Measurements from ENCODE around the gene NINJ2. TPM values are rescaled to one million over a fixed set of nuclear protein-coding genes. Genes with fewer than 3 reads are reported as not detected.

NINJ2 gene
- total RNA-seq, 1 donor from 2014 or later, result not detected

GRCh38 chr12:623172-623864 lies 39.9 kb downstream of the NINJ2 start:
- TF ChIP-seq, protein P1, sequence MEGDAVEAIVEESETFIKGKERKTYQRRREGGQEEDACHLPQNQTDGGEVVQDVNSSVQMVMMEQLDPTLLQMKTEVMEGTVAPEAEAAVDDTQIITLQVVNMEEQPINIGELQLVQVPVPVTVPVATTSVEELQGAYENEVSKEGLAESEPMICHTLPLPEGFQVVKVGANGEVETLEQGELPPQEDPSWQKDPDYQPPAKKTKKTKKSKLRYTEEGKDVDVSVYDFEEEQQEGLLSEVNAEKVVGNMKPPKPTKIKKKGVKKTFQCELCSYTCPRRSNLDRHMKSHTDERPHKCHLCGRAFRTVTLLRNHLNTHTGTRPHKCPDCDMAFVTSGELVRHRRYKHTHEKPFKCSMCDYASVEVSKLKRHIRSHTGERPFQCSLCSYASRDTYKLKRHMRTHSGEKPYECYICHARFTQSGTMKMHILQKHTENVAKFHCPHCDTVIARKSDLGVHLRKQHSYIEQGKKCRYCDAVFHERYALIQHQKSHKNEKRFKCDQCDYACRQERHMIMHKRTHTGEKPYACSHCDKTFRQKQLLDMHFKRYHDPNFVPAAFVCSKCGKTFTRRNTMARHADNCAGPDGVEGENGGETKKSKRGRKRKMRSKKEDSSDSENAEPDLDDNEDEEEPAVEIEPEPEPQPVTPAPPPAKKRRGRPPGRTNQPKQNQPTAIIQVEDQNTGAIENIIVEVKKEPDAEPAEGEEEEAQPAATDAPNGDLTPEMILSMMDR (conservative IDR thresholded peaks at IDR 0.05; ENCODE audit: low read depth, low read length), result no peak
- no peak overlapping the region for H3K4me3 ChIP-seq (ENCODE audit: low read depth, low read length)

DNA sequence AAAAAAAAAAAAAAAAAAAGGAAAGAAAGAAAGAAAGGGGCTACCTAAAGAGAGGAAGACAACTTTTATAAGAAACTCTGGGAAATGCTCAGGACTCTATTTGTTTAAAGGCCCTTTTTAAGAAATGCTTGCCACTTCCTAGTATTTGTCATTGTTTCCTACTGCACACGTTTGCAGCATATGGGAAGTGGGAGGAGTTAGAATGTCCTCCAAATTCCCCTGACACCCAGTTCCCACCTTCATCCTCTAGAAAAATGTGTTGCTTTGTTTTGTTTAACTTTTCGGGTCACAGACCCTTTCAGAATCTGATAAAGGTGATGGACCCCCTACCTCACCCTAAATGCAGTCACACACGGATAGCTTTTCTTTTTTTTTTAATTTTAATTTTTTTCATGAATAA lies 40.8 kb downstream of the NINJ2 start:
- no peak for DNase-seq (ENCODE audit: low read depth)
- TF ChIP-seq, protein P1 (conservative IDR thresholded peaks at IDR 0.05; ENCODE audit: low read depth, low read length), result no peak
- H3K4me3 ChIP-seq (ENCODE audit: low read depth, low read length), result no peak overlapping the region

More at GRCh38 chr12:623172-623864, 39.9 kb downstream of the NINJ2 start:
- DNase-seq (ENCODE audit: low read depth), result no peak

DNA sequence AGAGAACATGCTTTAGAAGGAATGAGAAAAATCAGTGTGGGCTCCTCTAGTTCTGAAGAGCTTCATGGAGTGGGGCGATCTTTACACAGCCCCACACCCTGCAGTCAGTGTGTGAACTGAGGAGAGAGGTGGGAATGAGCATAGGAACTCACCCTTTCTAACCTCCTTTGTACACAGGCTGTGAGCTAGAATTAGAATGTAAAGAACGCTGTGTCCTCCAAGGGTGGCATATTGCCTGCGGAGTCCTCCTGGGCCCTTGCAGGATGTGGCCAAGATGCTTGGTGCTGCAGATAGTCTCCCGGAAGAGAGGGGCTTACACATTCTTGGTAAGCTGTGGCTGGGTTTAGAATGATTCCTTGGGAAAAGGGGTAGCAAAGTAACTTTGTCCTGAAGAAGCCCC lies 43.9 kb downstream of the NINJ2 start:
- no peak overlapping the region for H3K4me3 ChIP-seq (ENCODE audit: low read depth, low read length)
- DNase-seq (ENCODE audit: low read depth), result no peak
- TF ChIP-seq, protein P1 (conservative IDR thresholded peaks at IDR 0.05; ENCODE audit: low read depth, low read length), result no peak

DNA sequence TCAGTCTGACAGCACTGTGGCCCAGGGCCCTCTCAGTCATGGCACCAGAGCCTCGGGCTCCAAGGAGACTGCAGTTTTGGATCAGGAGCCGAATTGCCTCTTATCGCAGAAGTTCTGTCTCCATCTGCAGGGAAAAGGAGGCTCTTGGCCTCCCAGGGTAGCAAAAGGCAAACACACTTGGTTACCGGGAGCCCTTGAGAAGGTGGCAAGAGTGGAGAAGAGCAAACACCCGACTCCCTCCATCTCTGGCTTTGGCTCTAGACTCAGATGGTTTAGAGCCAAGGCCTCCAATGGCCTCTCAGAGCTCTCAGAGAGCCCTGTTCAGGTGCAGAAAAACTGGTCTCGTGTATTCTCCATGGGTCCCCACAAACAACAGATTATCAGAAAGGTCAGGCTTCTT lies 44.6 kb downstream of the NINJ2 start:
- TF ChIP-seq, protein P1 (conservative IDR thresholded peaks at IDR 0.05; ENCODE audit: low read depth, low read length), result no peak
- no peak for DNase-seq (ENCODE audit: low read depth)
- H3K4me3 ChIP-seq (ENCODE audit: low read depth, low read length), result no peak overlapping the region

DNA sequence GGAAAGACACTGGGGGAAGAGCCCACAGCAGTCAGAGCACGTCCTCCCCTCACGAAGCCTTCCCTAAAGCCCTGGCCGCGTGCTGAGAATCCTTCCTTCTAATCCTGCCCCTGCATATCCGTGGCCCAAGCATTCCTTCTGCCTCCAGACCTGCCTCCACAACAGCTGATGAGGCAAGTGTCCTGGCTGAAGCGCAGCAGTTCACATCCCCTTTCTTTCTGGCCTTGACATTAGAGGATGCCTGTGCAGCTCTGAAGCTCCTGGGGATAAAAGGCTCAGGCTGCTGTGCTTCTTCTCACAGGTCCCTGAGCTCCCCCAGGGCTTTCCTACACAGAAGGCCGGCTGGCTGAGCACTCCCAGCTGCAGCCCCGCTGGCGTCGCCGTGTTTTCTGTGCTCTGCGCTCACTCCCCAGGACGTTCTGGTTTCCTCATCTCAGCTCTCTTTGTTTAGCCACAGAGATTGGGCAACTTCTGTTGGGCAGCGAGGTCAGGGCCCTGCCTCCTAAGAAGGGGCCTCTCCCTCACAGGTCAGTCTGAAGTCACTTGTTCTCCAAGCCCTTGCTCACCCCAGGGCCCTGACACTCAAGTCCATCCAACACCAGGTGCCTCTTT lies 45.8 kb downstream of the NINJ2 start:
- no peak overlapping the region for H3K4me3 ChIP-seq (ENCODE audit: low read depth, low read length)
- DNase-seq (ENCODE audit: low read depth), result no peak
- TF ChIP-seq, protein P1 (conservative IDR thresholded peaks at IDR 0.05; ENCODE audit: low read depth, low read length), result no peak

DNA sequence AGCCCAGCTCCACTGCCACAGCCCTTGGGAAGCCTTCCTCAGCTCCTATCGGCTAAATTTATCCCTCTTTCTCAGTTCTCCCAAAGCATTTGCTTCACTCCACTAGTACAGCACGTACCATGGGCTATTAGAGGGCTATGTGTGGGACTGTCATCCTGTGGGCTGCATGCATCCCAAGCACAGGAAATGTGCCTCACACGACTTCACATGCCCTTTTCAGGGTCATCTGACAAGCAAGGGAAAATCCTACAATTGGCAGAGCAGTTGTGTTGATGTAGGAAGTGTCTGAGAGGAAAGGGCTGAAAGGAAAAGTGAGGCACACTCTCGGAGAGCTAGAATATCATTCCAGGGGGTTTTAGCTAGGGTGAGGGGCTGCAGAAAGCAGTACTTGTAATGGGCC lies 47.6 kb downstream of the NINJ2 start:
- TF ChIP-seq, protein P1 (conservative IDR thresholded peaks at IDR 0.05; ENCODE audit: low read depth, low read length), result no peak
- DNase-seq (ENCODE audit: low read depth), result no peak
- no peak overlapping the region for H3K4me3 ChIP-seq (ENCODE audit: low read depth, low read length)

All from epithelial cell of proximal tubule (primary cell).